Erythroblast (primary cell): ENCODE measurements around the gene MTNR1A.
A peak's percentile ranks its signal among the peaks of the same experiment; 100 is the strongest.

Experiments used
- DNase-seq, 2 experiments: peaks; one replicate each; lab custom pipeline; 2025; lab: John Stamatoyannopoulos, UW
- GATA1 ChIP-seq: IDR thresholded peaks from 2 replicates; pipeline ENCODE4 v1.6.1; 2011; ENCODE audit warnings: low read depth, mild to moderate bottlenecking, control low read depth, low read length, moderate library complexity
- POLR2A ChIP-seq: IDR thresholded peaks from 2 replicates; pipeline ENCODE4 v1.6.1; 2011; ENCODE audit warnings: mild to moderate bottlenecking, low read length

Gene MTNR1A

DNA sequence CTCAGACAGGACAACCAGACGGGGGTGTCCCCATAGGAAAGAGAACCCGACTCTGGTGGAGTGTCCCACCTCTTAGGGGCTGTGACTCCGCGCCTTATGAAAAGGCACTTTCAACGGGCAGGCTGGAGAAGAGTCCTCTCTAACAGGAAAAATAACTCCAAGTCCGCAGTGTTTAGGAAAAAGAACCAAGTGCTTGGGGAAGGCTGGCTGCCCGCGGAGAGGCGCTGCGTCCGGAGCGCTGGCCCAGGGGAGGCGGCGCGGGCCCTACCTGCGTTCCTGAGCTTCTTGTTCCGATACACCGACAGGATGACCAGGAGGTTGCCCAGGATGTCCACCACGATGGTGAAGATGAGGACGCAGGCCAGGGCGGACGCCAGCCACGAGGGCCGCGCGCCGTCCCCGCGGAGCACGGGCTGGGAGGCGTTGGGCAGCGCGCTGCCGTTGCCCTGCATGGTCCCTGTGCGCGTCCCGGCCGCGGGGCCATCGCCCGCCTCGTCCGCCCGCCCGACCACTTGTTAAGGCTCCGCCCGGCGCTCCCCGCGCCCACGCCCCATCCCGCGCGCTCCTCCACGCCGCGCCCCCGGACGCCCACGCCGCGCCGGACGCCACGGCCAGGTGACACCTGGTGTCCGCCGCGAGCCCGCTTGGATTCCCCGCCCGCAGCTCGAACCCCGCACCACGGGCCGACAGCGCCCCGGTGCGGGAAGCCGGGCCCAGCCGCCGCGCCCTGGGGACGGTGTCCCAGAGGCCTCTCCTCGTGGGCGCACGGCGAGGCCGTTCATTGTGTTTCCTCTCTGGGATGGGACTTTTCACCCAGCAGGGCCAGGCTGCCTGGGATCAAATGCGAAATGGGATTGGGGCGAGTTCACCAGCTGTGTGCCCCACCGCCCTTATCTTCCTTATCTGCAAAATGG, at the start of gene MTNR1A:
TSS of gene MTNR1A (minus strand) at position 654 of the 914 bp plus-strand sequence. CDS start at position 452, 202 bp downstream.
- no peak for DNase-seq
- TF ChIP-seq GATA1 (no peak), POLR2A (no peak)

DNA sequence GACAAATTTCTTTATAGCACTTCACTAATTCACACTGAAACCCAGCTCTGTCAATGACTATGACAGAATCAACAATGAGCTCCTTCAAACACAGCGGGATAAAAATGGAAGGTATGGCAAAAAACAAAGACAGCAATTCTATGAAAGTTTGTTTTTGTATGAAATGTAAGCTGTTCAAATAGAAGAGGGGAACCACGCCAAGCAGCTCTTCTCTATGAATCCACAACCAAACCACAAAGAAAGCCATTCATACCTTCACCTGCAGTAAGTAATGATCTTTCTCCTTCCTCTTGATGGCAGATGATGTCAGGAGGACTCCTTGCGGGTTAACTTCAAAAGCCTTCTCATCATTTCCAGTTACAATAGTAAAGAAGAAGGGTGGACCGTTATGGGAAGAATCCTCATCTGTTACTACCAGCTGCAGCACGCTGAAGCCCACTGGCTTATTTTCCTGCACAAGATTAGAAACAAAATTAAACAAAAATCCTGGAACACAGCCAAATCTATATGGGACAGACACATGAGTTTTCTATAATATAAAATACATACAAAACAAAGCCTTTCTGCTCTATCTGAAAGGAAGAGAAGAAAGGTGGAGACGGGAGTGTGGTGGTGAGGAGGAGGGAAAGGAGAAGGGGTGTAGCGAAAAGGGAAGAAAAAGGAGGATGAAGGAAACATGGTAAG, 48.9 kb upstream of the MTNR1A start:
- TF ChIP-seq POLR2A (no peak), GATA1 (no peak)
- DNase-seq, result no peak

DNA sequence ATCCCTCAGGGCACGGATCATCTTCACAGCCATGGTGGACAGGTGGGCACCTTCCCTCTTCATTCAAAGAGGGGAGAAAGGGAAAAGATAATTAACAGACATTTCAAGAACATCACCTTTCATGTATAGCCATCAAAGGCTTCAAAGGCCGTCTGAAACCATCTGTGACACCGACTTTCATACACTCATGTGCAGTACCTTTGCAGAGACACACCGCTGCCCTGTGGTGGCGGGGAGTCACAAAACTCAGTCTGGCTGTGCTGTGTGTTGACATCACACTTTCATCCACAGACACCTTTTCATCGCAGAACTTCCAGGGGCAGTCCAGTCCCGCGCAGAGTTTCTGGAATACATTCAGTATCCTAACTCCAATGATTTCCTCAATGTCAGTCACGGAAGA, 47.6 kb upstream of the MTNR1A start:
- TF ChIP-seq POLR2A, result no peak
- DNase-seq, result no peak

DNA sequence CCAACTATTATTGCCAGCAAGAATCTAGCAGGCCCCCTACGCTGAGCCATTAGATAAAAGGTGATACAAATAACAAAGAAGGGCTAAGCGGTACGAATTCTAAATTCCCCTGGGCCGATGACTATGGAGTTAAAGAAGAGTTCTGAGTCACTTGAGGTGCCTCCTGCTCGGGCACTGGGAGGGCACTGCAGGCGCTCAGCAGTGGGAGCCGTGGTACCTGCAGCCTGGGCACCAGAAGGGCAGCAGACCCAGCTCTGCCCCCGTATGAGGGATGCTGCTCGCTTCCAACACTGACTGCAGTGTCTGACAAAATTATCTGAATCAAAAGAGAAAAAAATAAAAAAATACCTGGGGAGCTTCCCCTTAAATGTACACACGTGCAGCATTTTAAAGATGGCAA, 44.1 kb upstream of the MTNR1A start:
- DNase-seq, result no peak
- TF ChIP-seq GATA1 (no peak), POLR2A (no peak)

DNA sequence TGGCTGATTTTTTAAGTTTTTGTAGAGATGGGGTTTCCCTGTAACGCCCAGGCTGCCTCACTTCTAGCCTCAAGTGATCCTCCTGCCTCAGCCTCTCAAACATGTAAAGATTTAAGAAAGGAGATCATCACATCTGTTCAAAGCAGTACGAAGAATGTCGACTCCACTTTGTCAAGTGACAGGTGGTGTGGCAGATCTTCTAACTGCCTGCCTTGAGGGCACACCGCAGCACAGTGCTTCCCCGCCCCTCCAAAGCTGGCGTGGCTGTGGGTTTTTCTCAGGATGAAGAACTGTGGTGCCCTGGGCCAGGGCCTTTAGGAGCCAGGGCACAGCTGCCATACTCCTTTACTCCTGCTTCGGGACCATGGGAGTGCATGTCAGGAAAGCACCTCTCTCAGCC, 43.3 kb upstream of the MTNR1A start:
- no peak for DNase-seq
- TF ChIP-seq GATA1 (no peak), POLR2A (no peak)

DNA sequence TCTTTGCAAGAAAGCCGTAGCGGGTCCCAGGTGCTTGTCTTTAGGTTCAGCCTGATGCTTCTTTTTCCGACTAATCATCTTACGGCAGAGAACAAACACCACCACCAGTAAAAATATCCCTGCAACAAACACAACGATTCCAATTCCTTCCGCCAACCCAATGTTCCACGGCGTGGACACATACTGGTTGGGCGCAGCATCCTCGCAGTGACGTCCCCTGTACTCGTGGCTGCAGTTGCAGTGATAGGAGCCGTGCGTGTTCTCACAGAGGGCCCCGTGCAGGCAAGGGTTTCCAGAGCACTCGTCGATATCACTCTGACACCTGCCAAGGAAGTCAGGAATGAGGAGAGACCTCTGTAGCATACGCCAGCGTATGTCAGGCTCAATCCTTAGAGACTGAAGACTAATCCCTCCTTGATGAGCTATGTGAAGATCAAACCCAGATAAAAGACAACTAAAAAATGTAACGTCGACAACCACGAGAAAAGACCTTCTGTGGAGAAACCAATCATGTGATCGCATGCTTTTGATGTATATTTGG, 41.6 kb upstream of the MTNR1A start:
- DNase-seq, result no peak
- TF ChIP-seq GATA1 (no peak), POLR2A (no peak)

DNA sequence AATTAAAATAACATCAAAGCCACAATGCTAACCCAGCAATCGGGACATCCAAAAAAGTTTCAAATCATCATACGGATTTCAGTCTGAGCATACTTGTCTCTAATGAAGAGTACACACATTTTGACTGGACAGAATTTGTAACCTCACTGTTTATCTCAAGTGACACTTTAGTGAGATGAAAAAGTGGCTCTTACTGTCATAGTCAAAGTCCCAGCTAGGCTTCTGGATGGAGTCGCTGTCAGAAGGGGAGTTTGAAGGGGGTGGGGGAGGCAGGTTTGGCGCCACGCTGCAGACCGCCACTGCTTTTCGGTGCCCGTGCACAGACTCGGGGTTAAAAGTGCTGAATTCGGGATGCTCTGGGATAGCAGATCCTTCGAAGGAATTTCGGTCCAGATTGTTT, 41.0 kb upstream of the MTNR1A start:
- DNase-seq, result no peak
- TF ChIP-seq POLR2A, result no peak
- TF ChIP-seq GATA1, result no peak

DNA sequence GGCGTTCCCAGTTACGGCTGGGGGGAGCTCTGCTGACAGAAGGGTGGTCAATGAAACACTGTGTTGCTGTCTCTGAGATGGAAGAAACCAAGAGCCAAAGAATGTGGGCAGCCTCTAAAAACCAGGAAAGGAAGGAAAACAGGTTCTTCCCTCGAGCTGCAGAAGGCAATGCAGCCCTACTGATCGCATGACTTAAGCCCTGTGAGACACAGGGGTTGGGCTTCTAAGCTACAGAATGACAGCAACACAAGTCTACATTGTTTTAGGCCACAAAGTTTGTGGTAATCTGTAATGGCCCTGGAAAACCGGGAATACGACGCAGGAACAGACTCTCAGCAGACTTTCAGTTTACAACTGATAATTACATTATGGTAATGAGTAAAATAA, 38.2 kb upstream of the MTNR1A start:
- DNase-seq, result no peak
- TF ChIP-seq GATA1, result no peak
- TF ChIP-seq POLR2A, result no peak

DNA sequence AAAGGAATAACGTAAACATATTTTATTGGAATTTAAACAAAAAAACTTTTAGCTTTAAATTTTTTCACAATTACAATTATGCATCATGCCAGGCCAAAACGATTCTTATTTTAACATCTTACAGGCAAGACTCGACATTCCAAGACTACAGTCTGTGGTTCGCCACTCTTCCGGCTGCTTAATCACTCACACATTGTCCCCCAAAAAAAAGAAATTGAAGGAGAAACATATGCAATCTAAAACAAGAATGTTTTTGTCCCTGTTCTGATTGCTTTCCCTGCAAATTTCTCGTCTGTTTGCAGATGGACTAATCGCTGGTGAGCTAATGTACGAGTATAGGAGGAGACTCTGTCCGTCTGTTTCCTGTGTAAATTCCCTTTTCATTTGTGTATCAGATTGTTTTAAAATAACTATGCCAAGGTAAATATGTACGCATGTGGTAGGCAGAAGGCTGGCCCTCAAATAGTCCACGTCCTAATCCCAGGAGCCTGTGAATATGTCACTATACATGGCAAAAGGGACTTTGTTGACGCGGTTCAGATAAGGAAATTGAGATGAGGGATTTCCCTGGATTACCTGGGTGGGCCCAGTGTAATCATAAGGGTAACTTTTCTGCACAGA, 37.7 kb upstream of the MTNR1A start:
- DNase-seq, result no peak

DNA sequence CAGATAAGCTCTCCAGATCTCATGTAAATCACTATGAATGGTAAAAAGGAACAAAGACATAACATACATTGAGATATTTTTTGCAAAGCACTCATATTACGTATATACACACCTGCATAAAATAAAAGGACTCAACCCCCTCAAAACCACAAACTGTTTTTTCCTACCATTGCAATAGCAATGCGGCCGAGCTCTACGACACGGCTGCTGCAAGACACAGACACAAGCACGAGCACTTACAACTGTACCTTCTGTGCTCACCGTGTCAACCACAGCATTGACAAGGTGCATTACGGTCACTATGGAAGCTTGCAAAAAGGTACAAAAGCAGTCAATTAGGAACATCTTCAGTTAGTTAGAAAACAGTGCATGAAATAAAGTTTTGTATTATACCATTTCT, 37.1 kb upstream of the MTNR1A start:
- DNase-seq, result no peak
- no peak for TF ChIP-seq POLR2A
- no peak for TF ChIP-seq GATA1

More for the DNA sequence above, 37.7 kb upstream of the MTNR1A start:
- no peak for TF ChIP-seq GATA1
- TF ChIP-seq POLR2A, result no peak

DNA sequence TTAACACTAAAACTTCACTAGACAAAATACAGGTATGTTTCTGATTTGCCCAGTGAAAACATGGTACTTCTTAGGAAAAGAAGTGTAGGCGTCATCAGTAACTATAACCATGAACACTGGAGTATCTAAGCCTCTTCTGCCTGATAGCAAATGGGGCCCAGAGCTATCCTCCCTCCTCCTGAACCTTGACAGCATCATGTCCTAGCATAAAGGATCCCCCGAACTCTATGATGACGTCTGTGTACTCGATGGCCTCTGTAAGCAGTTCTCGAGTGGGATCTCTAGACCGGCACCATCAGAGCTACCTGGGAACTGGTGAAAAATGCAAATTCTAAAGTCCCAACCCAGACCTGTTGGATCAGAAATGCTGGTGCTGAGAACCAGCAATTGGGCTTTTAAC, 36.3 kb upstream of the MTNR1A start:
- no peak for DNase-seq
- TF ChIP-seq GATA1 (no peak), POLR2A (no peak)

DNA sequence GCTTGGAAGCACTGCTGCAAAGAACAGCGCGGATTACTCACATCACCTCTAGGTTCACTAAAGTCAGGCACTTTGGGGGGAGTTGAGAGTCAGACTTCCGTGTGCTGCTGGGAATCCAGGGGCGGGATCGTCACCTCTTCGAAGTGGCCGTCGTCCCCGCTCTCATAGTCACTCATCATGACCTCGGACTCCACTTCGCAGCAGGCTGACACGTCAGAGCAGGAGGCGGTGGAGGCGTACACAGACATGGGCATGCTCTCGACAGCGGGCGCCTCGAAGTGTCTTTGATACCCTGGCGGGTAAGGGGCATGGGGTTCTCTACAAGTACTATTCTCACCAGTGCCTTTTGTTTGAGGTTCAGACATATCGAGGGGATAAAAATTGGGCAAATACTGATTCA, 33.1 kb upstream of the MTNR1A start:
- DNase-seq, result no peak
- TF ChIP-seq GATA1 (no peak), POLR2A (no peak)

DNA sequence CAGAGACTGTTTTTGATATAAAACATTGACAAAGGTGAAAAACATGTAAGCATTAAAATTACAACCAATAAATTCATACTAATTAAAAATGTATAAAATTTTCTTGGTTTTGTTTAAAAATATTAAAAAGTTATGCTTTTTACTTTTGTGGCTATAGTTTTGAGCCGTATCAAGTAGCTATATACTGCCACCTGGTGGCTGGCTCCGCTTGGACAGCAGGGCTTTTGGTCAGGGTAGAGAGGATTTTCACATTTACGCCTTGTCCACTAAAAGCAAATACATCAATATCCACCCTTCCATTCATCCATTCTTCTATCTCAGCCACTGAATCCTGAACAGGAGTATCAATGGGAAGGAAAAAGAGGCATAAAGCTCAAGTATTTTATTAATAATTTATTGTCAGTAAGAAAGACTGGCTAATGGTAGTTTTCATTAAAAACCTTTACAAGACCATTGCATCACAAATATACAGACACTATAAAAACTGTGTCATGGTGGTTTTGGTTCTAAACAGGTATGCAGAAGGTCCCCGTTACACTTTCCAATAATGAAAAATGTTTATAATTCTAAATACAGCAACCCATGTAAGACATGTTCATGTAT, 32.1 kb upstream of the MTNR1A start:
- no peak for TF ChIP-seq GATA1
- no peak for TF ChIP-seq POLR2A

DNA sequence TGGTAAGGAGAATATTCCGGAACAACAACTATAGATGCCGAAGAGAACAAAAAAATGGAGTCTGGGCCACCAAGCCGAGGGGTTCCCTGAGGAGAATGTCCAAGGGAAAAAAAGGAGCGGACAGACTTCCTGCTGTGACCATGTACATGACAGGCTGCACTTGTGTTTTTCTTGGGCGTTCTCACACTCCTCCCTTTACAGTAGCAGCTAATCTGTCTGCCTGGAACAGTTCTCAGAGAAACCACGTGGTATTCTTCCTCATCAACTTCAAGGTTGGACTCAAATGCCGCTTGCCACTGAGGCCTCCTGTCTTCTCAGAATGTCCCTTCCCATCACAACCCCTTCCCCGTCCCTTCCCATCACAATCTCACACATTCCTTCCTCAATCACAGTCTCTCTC, 30.8 kb upstream of the MTNR1A start:
- no peak for DNase-seq
- TF ChIP-seq POLR2A, result no peak
- TF ChIP-seq GATA1, result no peak

More for the DNA sequence above, 32.1 kb upstream of the MTNR1A start:
- peak; percentile 51 to 73 for DNase-seq

DNA sequence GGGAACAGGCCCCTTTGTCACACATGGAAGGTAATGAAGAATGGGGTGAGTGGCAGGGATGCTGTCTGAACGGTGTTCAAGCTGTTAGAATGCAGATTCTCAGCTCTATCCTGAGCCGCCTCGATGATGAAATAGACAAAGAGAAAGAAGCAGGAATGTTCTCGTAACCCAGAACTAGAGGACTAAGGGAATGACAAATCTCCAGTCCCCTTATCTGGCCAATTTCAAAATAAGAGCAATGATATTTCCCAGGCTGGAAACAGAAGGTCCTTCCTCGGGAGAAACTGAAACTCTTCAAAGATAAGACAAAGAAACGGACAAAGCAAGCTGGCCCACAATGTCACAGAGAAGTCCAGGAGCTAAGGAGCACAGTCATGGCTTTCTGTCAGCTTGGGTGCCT, 29.5 kb upstream of the MTNR1A start:
- DNase-seq, result no peak
- TF ChIP-seq GATA1 (no peak), POLR2A (no peak)
